Activated naive CD4-positive, alpha-beta T cell treated with anti-CD3 and anti-CD28 coated beads, Interleukin-2, amount 10 ng/mL, durations not matched to agents 7 days and 5 days (primary cell): ENCODE measurements around the gene NELL1.

Experiments used
- CTCF ChIA-PET: fragments of 350-600 bp; sonication (Branson Sonifier 250); formaldehyde crosslinking; loops from one replicate; lab custom pipeline; 2021; ENCODE audit warnings: antibody characterized with exemption; lab: Charles Lee
- DNase-seq: peaks from one replicate; pipeline ENCODE4 v3.0.0-alpha.2; 2020
- H3K27ac Mint-ChIP-seq: one replicate; pipeline ENCODE4 v1.8.0; 2021; ENCODE audit warnings: mild to moderate bottlenecking, moderate library complexity, mixed read lengths
- H3K27me3 Mint-ChIP-seq: one replicate; pipeline ENCODE4 v1.8.0; 2021; ENCODE audit warnings: mild to moderate bottlenecking, mixed read lengths
- H3K36me3 Mint-ChIP-seq: one replicate; pipeline ENCODE4 v1.8.0; 2021; ENCODE audit warnings: mixed read lengths
- H3K4me1 Mint-ChIP-seq: one replicate; pipeline ENCODE4 v1.8.0; 2021; ENCODE audit warnings: mixed read lengths
- H3K4me3 Mint-ChIP-seq: one replicate; pipeline ENCODE4 v1.8.0; 2021; ENCODE audit warnings: mild to moderate bottlenecking, moderate library complexity, mixed read lengths
- H3K9me3 Mint-ChIP-seq: one replicate; pipeline ENCODE4 v1.8.0; 2021; ENCODE audit warnings: mixed read lengths

NELL1 gene

GRCh38 chr11:20688761-20689160, 19.4 kb downstream of the NELL1 start:
- no peaks in the 10 kb centered on the region for H3K36me3 Mint-ChIP-seq
- no peaks in the 10 kb centered on the region for H3K27me3 Mint-ChIP-seq
- CTCF ChIA-PET = no interaction called here
- no peak for DNase-seq
- H3K9me3 Mint-ChIP-seq = no peaks in the 10 kb centered on the region
- H3K4me1 Mint-ChIP-seq = no peaks in the 10 kb centered on the region
- no peak overlapping the region for H3K27ac Mint-ChIP-seq
- H3K4me3 Mint-ChIP-seq = no peak overlapping the region

- H3K27me3 Mint-ChIP-seq = no peaks in the 10 kb centered on the region
- CTCF ChIA-PET = no interaction called here
Measured at GRCh38 chr11:20707876-20708275, 38.5 kb downstream of the NELL1 start.

DNA sequence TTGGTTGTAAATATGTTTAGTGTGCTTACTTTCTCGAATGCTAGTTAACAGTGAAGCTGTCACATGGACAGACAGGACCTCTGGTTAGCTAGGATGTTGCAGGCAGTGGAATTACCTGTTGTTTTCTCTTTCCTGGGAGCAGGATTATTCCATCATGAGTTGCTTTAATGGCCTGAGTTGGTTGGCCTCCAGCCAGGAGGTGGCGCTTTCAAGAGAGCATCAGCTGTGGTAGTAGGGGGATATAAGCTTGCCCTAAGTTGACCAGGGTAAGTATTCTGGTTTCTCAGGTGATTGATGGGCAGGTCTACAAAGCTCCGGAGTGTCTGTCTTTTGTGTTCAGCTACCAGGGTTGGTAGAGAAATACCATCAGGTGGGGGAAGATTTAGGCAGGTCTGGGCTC, 43.5 kb downstream of the NELL1 start:
- DNase-seq = no peak
- no peak overlapping the region for H3K4me3 Mint-ChIP-seq
- H3K36me3 Mint-ChIP-seq = no peaks in the 10 kb centered on the region
- no peaks in the 10 kb centered on the region for H3K9me3 Mint-ChIP-seq
- H3K27ac Mint-ChIP-seq = no peak overlapping the region
- no peaks in the 10 kb centered on the region for H3K27me3 Mint-ChIP-seq
- no peaks in the 10 kb centered on the region for H3K4me1 Mint-ChIP-seq
- CTCF ChIA-PET = no interaction called here

More at GRCh38 chr11:20707876-20708275, 38.5 kb downstream of the NELL1 start:
- no peak overlapping the region for H3K4me3 Mint-ChIP-seq
- H3K36me3 Mint-ChIP-seq = no peaks in the 10 kb centered on the region
- no peak for DNase-seq
- H3K27ac Mint-ChIP-seq = no peak overlapping the region
- H3K4me1 Mint-ChIP-seq = no peaks in the 10 kb centered on the region
- peaks cover 2% of the 10 kb centered on the region for H3K9me3 Mint-ChIP-seq

- Mint-ChIP-seq H3K4me1 (no peaks in the 10 kb centered on the region), H3K9me3 (no peaks in the 10 kb centered on the region), H3K36me3 (no peaks in the 10 kb centered on the region), H3K27ac (no peak overlapping the region), H3K27me3 (no peaks in the 10 kb centered on the region), H3K4me3 (no peak overlapping the region)
- DNase-seq = no peak
- CTCF ChIA-PET = no interaction called here
Measured at GRCh38 chr11:20715464-20715863, 46.1 kb downstream of the NELL1 start.

DNA sequence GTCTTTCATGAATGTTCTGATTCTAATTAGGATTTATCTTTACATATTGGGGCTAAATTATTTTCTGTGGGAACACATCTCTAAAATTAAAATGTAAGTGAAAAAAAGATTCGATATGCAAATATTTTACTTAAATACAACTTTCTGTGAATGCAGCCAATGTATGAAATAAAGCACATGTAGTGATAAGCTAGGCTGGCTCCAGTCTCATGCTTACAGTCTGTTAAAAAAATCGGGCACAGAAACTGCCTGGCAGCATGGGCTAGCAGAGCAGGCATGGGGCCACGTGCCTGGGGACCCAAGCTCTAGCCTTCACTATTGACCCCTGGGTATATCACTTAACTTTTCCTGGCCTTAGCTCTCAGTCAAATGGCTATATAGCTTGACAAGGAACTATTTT, 46.5 kb downstream of the NELL1 start:
- H3K9me3 Mint-ChIP-seq = no peaks in the 10 kb centered on the region
- no peaks in the 10 kb centered on the region for H3K36me3 Mint-ChIP-seq
- no peaks in the 10 kb centered on the region for H3K4me1 Mint-ChIP-seq
- DNase-seq = no peak
- CTCF ChIA-PET = no interaction called here
- no peak overlapping the region for H3K4me3 Mint-ChIP-seq
- H3K27ac Mint-ChIP-seq = no peak overlapping the region
- H3K27me3 Mint-ChIP-seq = no peaks in the 10 kb centered on the region

DNA sequence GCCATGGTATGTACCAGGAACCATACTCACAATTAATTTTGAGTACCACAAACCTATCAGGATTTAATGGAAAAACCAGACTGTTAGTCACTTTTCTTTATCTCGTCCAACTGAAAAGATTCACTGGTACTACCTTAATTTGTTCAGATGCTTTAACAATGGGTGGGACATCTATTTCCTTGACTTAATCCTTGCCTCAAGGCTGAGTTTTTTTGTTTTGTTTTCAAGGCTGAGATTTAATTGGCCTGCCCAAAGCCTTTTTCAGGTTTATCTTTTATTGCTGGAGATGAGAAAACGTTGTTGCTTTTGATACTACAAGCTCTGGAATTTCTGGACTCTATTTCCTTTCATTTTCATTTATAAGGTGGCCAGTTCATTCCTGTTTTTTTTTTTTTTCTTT, 50.4 kb downstream of the NELL1 start:
- no peak overlapping the region for H3K4me3 Mint-ChIP-seq
- peaks cover 1% of the 10 kb centered on the region for H3K9me3 Mint-ChIP-seq
- no peak for DNase-seq
- no peaks in the 10 kb centered on the region for H3K4me1 Mint-ChIP-seq
- no peak overlapping the region for H3K27ac Mint-ChIP-seq
- no peaks in the 10 kb centered on the region for H3K27me3 Mint-ChIP-seq
- H3K36me3 Mint-ChIP-seq = no peaks in the 10 kb centered on the region
- CTCF ChIA-PET = no interaction called here

DNA sequence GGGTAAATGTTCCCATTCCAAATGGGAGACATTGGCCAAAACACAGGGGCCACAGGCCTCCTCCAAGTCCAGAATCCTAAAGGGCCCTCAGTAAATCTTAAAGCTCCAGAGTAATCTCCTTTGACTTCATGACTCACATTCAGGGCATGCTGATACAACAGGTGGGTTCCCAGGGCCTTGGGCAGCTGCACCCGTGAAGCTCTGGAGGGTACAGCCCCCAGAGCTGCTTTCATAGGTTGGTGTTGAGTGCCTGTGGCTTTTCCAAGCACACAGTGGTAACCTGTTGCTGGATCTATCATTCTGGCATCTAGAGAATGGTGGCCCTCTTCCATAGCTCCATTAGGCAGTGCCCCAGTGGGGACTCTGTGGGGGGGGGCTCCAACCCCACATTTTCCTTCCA, 54.0 kb downstream of the NELL1 start:
- Mint-ChIP-seq H3K36me3 (no peaks in the 10 kb centered on the region), H3K27ac (no peak overlapping the region), H3K9me3 (peaks cover 5% of the 10 kb centered on the region), H3K4me3 (no peak overlapping the region), H3K27me3 (no peaks in the 10 kb centered on the region), H3K4me1 (no peaks in the 10 kb centered on the region)
- DNase-seq = no peak
- CTCF ChIA-PET = no interaction called here

DNA sequence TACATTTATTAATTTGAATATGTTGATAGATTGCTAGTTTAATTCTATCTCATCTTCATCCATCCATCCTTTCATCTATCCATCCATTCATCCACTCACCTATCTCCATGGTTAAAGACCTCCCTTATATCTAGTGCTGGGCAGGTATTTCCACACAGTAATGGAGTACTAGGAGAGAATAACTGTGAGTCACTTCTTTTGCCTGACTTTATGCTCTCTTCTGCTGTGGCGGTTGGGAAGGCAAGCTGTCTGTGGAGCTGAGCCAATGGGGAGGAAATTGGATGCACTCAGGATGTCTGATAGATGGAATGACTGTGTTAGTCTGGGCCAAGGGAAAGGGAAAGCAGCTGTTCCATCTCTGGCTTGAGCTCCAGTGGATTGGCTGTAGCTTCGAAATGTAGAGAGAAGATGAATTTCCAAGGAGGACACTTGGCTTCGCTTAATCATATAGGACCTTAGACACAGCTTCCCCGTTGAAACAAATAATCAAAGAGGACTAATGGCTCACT, 60.3 kb downstream of the NELL1 start:
- H3K4me3 Mint-ChIP-seq = no peak overlapping the region
- H3K9me3 Mint-ChIP-seq = peaks cover 3% of the 10 kb centered on the region
- no peaks in the 10 kb centered on the region for H3K36me3 Mint-ChIP-seq
- H3K4me1 Mint-ChIP-seq = no peaks in the 10 kb centered on the region
- H3K27me3 Mint-ChIP-seq = no peaks in the 10 kb centered on the region
- no peak overlapping the region for H3K27ac Mint-ChIP-seq
- CTCF ChIA-PET = no interaction called here
- no peak for DNase-seq

DNA sequence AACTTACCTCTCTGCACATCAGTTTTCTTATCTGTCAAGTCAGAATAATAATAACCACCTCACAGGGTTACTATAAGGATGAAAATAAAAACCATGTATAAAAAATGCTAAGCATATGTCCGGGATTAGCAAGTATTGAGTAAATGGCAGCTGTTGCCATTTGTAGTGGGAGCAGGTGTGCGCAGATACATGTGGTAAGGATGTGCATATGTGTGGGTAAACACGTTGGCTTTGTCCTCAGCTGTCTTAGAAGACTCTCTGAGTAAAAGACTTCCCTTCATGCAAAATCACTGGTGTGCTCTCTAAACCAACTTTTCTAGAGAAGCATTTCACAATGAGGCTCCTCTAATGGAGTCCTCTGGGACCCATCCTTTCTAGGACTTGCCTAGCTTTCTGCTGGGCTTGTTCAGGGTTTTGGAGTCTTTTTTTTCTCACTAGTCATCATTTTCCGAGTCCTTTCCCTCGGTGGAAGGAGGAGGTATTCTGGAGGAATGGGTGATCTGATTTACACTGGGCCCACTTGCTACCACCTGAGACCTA, 62.4 kb downstream of the NELL1 start:
- peaks cover 3% of the 10 kb centered on the region for H3K9me3 Mint-ChIP-seq
- no peaks in the 10 kb centered on the region for H3K27me3 Mint-ChIP-seq
- H3K36me3 Mint-ChIP-seq = no peaks in the 10 kb centered on the region
- CTCF ChIA-PET = no interaction called here
- H3K4me3 Mint-ChIP-seq = no peak overlapping the region
- no peak overlapping the region for H3K27ac Mint-ChIP-seq
- DNase-seq = no peak
- H3K4me1 Mint-ChIP-seq = no peaks in the 10 kb centered on the region

DNA sequence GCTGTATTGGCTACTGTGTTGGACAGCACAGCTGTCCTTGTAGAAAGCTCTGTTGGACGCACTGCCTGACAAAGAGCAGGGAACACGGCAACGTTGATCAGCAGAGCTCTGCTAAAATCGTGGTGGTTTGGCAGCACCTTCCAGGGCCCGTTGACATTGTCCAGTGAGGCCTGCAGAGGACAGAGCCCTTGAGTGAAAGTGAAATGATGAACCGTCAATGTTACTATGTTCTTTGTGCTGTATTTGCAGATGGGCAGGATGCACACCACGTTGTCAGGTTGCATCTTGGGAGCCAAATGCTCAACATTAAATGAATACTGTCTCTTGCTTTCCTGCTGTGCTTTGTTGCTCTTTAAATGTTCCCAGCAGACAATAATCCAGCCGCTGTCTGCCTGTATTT, 69.7 kb downstream of the NELL1 start:
- Mint-ChIP-seq H3K4me3 (no peak overlapping the region), H3K9me3 (no peaks in the 10 kb centered on the region), H3K27ac (no peak overlapping the region), H3K4me1 (no peaks in the 10 kb centered on the region), H3K36me3 (no peaks in the 10 kb centered on the region), H3K27me3 (no peaks in the 10 kb centered on the region)
- no peak for DNase-seq
- CTCF ChIA-PET = no interaction called here

- Mint-ChIP-seq H3K27ac (no peak overlapping the region), H3K4me1 (no peaks in the 10 kb centered on the region), H3K36me3 (no peaks in the 10 kb centered on the region), H3K4me3 (no peak overlapping the region), H3K27me3 (no peaks in the 10 kb centered on the region), H3K9me3 (no peaks in the 10 kb centered on the region)
- DNase-seq = no peak
- CTCF ChIA-PET = no interaction called here
Measured at GRCh38 chr11:20739577-20739976, 70.2 kb downstream of the NELL1 start.

DNA sequence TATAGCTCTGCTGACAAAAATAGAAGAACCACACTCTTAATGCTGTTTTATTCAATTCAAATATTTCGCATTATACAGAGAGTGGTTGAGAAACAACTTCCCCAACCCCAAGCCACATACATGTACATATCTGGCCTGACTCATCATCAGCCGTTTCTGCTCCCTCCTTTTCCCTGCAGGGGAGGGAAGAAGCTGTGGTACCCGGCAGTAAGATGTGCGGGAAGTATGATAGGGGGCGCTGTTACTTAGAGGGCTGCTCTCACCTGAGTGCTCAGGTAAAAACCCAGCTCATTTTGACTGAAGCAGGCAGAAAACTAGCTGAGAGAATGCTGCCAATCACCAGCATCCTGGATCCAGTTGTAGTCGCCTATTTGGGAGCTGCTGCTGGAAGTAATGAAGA, 85.5 kb downstream of the NELL1 start:
- Mint-ChIP-seq H3K36me3 (no peaks in the 10 kb centered on the region), H3K9me3 (peaks cover 2% of the 10 kb centered on the region), H3K4me1 (no peaks in the 10 kb centered on the region), H3K4me3 (no peak overlapping the region), H3K27me3 (no peaks in the 10 kb centered on the region), H3K27ac (no peak overlapping the region)
- CTCF ChIA-PET = no interaction called here
- no peak for DNase-seq

GRCh38 chr11:20759541-20759940, 90.2 kb downstream of the NELL1 start:
- Mint-ChIP-seq H3K9me3 (peaks cover 2% of the 10 kb centered on the region), H3K27ac (no peak overlapping the region), H3K4me1 (no peaks in the 10 kb centered on the region), H3K27me3 (no peaks in the 10 kb centered on the region), H3K36me3 (no peaks in the 10 kb centered on the region), H3K4me3 (no peak overlapping the region)
- CTCF ChIA-PET = no interaction called here
- no peak for DNase-seq

DNA sequence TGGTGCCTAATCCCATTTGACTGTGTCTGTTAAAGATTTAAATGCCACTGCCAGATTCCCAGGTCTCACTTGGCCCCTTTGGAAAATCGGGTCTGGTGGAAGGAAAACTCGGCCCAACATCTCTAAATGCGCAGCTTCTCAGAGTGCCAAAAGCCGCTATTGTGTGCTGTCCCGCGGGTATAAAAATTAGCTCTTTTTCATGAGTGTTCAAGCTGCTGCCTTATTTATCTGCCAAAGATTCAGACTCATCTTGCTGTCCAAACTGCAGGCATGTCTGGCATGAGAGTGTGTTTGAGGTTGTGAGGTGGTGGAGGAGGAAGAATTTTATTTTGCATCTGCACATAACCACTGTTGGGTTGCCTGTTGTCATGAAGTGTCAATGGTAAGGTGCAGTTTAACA, 91.4 kb downstream of the NELL1 start:
- no peaks in the 10 kb centered on the region for H3K27me3 Mint-ChIP-seq
- no peak overlapping the region for H3K4me3 Mint-ChIP-seq
- no peaks in the 10 kb centered on the region for H3K36me3 Mint-ChIP-seq
- DNase-seq = no peak
- H3K27ac Mint-ChIP-seq = no peak overlapping the region
- H3K9me3 Mint-ChIP-seq = peaks cover 4% of the 10 kb centered on the region
- CTCF ChIA-PET = no interaction called here
- H3K4me1 Mint-ChIP-seq = no peaks in the 10 kb centered on the region

- no peak overlapping the region for H3K27ac Mint-ChIP-seq
- CTCF ChIA-PET = no interaction called here
- no peak overlapping the region for H3K4me3 Mint-ChIP-seq
- no peaks in the 10 kb centered on the region for H3K27me3 Mint-ChIP-seq
- H3K4me1 Mint-ChIP-seq = no peaks in the 10 kb centered on the region
- peaks cover 4% of the 10 kb centered on the region for H3K9me3 Mint-ChIP-seq
- H3K36me3 Mint-ChIP-seq = no peaks in the 10 kb centered on the region
- no peak for DNase-seq
Measured at GRCh38 chr11:20762116-20762844, 92.9 kb downstream of the NELL1 start.
